PFSK-1 (cell line): ENCODE results near the gene DPYD.

ENCODE experiments used
- FOXP2 ChIP-seq: optimal IDR thresholded peaks from 2 replicates; pipeline ENCODE3; 2011; ENCODE audit warnings: borderline replicate concordance, control low read depth, inconsistent platforms; ENCODE audit not compliant: insufficient read depth; ENCODE audit errors: extremely low read length, extremely low read depth
- POLR2AphosphoS5 ChIP-seq: IDR thresholded peaks from 2 replicates; pipeline ENCODE4 v1.6.1; 2012; ENCODE audit warnings: low read depth, mild to moderate bottlenecking, control low read depth, low read length, moderate library complexity
- REST ChIP-seq, 2 experiments: IDR thresholded peaks; 2 replicates each; pipeline versions ENCODE4 v1.6.1 to v1.8.0; 2011 to 2012; ENCODE audit warnings: low read depth in 2 of 2, low read length in 2 of 2, control low read depth in 1 of 2, inconsistent platforms in 1 of 2, mild to moderate bottlenecking in 1 of 2, moderate library complexity in 1 of 2; ENCODE audit not compliant: insufficient read depth in 1 of 2
- SIN3A ChIP-seq: IDR thresholded peaks from 2 replicates; pipeline ENCODE4 v1.6.1; 2012; ENCODE audit warnings: mild to moderate bottlenecking, low read length, moderate library complexity, borderline replicate concordance; ENCODE audit not compliant: insufficient read depth
- TAF1 ChIP-seq: IDR thresholded peaks from 2 replicates; pipeline ENCODE4 v1.6.1; 2012; ENCODE audit warnings: low read length, control low read depth, borderline replicate concordance; ENCODE audit not compliant: insufficient read depth

DPYD gene

DNA sequence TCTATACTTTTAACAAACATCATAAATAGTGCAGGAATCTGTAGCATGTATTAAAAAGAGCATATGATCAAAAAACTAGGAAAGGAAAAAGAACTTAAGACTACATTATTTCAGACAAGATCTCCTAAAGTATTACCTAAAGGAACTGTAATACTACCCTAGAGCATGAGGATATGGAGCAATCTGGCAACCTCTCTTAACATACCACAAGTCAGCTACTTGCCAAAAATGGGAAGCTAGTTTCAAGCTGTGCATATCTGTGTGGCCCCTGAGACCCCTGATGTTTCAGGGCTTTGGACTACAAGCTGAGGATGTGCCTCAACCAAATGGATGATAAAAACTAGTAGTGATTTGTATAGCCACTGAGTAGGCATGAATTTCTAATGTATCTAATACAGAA is 673.6 kb downstream of the DPYD start:
- TF ChIP-seq FOXP2 (no peak), POLR2AphosphoS5 (no peak)

GRCh38 chr1:97245682-97246081 is 675.2 kb downstream of the DPYD start:
- no peak for TF ChIP-seq REST (IDR thresholded peaks at IDR 0.05; ENCODE audit: insufficient read depth in 1 of 2, low read depth in 2 of 2, low read length in 2 of 2)
- TF ChIP-seq FOXP2: no peak
- no peak for TF ChIP-seq POLR2AphosphoS5
- no peak for TF ChIP-seq TAF1
- TF ChIP-seq SIN3A: no peak

- TF ChIP-seq TAF1: no peak
- no peak for TF ChIP-seq POLR2AphosphoS5
- no peak for TF ChIP-seq FOXP2
- no peak for TF ChIP-seq SIN3A
- TF ChIP-seq REST (IDR thresholded peaks at IDR 0.05; ENCODE audit: insufficient read depth in 1 of 2, low read depth in 2 of 2, low read length in 2 of 2): no peak
These were observed 675.8 kb downstream of the DPYD start for GRCh38 chr1:97245026-97245425.

DNA sequence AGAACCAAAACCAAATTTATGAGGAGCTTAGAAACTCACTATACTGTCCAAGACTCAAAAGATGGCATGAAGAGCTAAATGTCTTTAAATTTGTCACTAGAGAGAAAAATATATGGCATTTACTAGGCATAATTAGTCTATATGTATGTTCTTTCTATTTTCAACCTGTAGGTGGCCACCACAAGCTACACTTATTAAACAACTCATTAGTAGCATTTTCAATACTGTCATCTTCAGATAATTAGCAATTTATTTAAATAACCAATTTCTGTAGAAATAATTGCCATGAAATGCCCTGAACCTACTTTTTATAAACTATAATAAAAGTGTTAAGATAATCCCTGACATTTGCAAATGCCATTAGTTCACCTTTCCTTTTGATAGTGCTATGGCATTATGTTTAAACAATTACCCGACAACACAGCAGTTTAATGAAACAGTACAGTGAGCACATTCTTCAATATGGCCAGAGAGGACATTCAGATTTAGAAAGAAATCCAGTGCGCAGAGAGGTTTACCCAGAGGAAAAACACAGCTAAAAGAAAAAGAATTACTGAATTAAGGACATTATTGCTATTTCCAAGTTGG is 676.8 kb downstream of the DPYD start:
- TF ChIP-seq REST (IDR thresholded peaks at IDR 0.05; ENCODE audit: insufficient read depth in 1 of 2, low read depth in 2 of 2, low read length in 2 of 2) (no peak), FOXP2 (no peak), TAF1 (no peak), POLR2AphosphoS5 (no peak), SIN3A (no peak)

GRCh38 chr1:97238816-97239215 is 682.0 kb downstream of the DPYD start:
- no peak for TF ChIP-seq REST (IDR thresholded peaks at IDR 0.05; ENCODE audit: insufficient read depth in 1 of 2, low read depth in 2 of 2, low read length in 2 of 2)
- no peak for TF ChIP-seq FOXP2
- no peak for TF ChIP-seq SIN3A
- no peak for TF ChIP-seq POLR2AphosphoS5
- TF ChIP-seq TAF1: no peak
